ENCODE data around the gene USP2.
"Not testable (repeated sequence)": the region's sequence is repeated elsewhere in the genome, so short reads cannot be mapped to it uniquely, and the experiment has no call there.

DNA sequence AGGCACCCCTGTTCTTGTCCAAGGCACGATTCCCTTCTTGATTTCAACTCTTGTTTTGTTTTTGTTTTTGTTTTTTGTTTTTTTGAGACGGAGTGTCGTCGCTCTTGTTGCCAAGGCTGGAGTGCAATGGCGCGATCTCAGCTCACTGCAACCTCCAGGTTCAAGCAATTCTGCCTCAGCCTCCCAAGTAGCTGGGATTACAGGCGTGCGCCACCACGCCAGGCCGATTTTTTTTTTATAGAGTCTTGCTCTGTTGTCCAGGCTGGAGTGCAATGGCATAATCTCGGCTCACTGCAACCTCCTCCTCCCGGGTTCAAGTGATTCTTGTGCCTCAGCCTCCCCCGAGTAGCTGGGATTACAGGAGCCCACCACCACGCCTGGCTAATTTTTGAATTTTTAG, 1.0 kb upstream of the USP2 start:
- TF ChIP-seq, protein P1, sequence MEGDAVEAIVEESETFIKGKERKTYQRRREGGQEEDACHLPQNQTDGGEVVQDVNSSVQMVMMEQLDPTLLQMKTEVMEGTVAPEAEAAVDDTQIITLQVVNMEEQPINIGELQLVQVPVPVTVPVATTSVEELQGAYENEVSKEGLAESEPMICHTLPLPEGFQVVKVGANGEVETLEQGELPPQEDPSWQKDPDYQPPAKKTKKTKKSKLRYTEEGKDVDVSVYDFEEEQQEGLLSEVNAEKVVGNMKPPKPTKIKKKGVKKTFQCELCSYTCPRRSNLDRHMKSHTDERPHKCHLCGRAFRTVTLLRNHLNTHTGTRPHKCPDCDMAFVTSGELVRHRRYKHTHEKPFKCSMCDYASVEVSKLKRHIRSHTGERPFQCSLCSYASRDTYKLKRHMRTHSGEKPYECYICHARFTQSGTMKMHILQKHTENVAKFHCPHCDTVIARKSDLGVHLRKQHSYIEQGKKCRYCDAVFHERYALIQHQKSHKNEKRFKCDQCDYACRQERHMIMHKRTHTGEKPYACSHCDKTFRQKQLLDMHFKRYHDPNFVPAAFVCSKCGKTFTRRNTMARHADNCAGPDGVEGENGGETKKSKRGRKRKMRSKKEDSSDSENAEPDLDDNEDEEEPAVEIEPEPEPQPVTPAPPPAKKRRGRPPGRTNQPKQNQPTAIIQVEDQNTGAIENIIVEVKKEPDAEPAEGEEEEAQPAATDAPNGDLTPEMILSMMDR (IDR thresholded peaks at IDR 0.05): not testable (repeated sequence)
- not testable (repeated sequence) for TF ChIP-seq POLR2A (IDR thresholded peaks at IDR 0.05)
